GM21447 (cell line): Measurements from ENCODE around the gene SMC1B.
"Not testable (repeated sequence)": the region's sequence is repeated elsewhere in the genome, so short reads cannot be mapped to it uniquely, and the experiment has no call there.

Source experiments
- ATAC-seq: cut with Tn5 transposase; IDR thresholded peaks from one replicate; pipeline ENCODE4 v1.9.1; 2021; ENCODE audit not compliant: unreplicated experiment

SMC1B gene, protein sequence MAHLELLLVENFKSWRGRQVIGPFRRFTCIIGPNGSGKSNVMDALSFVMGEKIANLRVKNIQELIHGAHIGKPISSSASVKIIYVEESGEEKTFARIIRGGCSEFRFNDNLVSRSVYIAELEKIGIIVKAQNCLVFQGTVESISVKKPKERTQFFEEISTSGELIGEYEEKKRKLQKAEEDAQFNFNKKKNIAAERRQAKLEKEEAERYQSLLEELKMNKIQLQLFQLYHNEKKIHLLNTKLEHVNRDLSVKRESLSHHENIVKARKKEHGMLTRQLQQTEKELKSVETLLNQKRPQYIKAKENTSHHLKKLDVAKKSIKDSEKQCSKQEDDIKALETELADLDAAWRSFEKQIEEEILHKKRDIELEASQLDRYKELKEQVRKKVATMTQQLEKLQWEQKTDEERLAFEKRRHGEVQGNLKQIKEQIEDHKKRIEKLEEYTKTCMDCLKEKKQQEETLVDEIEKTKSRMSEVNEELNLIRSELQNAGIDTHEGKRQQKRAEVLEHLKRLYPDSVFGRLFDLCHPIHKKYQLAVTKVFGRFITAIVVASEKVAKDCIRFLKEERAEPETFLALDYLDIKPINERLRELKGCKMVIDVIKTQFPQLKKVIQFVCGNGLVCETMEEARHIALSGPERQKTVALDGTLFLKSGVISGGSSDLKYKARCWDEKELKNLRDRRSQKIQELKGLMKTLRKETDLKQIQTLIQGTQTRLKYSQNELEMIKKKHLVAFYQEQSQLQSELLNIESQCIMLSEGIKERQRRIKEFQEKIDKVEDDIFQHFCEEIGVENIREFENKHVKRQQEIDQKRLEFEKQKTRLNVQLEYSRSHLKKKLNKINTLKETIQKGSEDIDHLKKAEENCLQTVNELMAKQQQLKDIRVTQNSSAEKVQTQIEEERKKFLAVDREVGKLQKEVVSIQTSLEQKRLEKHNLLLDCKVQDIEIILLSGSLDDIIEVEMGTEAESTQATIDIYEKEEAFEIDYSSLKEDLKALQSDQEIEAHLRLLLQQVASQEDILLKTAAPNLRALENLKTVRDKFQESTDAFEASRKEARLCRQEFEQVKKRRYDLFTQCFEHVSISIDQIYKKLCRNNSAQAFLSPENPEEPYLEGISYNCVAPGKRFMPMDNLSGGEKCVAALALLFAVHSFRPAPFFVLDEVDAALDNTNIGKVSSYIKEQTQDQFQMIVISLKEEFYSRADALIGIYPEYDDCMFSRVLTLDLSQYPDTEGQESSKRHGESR

DNA sequence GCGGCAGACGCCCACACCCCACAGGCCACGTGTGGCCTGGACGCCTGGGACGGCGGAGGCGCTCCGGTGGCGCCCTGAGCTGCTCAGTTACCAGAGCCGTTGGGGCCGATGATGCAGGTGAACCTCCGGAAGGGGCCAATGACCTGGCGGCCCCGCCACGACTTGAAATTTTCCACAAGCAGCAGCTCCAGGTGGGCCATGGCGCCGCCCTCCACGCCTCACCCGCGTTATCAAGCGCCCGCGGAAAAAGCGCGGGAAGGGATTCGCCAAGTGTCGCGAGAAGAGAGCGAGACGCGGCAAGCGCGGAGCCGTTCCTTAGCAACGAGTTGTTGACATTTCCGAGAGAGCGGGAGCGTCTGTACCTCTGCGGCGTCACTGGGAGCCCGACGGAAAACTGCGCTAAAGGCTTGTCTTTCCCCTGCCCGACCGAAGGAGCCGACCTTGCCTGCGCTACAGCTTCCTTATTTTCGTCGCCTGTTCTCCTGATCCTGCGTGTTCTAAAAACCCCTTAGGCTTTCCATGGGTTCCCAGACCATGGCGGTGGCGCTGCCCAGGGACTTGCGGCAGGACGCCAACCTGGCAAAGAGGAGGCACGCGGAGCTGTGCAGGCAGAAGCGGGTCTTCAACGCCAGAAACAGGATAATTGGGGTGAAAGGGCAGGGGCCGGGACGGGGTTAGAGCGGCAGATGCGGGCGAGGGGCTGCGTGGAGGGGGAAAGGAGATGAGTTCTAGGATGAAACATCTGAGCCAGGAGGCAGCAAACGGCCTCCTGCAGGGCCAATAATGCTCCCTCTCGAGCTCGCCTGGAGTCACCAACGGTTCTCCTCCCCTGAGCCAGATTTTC, at the start of gene SMC1B, which contains the start of gene RIBC2:
TSS of gene SMC1B (minus strand) at position 232 of the 844 bp plus-strand sequence. CDS start at position 200, 32 bp downstream.
TSS of gene RIBC2 (plus strand) at position 326 of the 844 bp plus-strand sequence. CDS start at position 520, 194 bp downstream.
- ATAC-seq: no peak

DNA sequence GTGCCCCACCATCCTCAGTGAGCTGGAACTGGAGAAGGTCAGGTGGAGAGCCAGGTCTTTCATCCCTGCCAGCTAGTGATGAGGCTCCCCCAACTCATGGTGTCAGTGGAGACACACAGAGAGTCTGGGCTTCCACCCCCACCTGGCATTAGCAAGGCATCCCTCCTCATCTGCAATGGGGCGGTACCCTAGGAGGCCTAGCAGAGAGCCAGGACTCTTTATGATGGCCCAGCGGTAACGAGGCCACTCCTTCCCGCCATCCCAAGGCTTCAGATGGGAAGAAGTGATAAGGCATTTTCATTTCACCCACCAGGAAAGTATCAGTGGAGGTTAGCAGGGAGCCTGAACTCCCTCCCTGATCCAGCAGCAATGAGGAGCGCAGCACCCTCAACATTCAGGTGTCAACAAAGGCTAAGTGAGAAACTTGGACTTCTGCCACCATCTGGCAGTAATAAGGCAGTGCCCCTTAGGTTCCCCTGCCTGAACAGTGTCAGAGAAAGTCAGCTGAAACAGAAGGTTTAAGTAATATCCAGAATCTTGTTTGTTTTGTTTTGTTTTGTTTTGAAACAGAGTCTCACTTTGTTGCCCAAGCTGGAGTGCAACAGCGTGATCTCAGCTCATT, 48.7 kb upstream of the SMC1B start:
- ATAC-seq: no peak

DNA sequence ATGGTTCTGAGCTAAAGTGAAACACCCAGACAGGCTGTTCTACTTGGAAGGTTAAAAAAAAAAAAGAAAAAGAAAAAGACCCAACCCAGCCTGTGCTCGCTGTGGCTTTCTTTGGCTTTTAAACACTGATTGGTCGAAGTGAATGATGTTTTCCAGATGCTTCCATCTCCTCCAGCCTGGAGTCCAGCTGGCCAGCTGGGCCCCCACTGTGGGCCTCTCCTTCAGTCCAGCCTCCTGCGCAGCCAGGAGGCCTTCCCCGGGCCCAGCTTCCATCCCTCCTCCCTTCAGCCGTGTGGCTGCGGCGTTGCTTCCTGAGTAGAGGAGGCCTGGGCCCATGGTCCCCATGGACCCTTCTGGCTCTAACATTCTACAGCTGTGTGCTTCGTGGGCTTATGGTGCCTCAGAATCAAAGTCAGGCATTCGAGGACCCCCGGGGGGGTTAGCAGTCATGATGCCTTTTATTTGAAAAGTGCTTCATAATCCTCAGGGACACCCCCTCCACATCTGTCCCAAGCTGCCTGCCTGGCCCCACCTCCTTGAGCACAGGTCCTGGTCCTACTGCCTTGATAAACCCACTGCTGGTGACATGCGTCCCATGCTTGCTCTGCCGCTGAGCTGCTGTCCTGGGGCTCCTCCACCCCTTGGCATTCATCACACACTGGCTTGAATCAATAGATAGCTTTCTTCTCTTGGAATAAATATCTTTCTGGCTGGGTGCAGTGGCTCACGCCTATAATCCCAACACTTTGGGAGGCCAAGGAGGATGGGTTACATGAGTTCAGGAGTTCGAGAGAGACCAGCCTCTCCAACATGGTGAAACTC, 47.1 kb upstream of the SMC1B start:
- ATAC-seq: no peak

DNA sequence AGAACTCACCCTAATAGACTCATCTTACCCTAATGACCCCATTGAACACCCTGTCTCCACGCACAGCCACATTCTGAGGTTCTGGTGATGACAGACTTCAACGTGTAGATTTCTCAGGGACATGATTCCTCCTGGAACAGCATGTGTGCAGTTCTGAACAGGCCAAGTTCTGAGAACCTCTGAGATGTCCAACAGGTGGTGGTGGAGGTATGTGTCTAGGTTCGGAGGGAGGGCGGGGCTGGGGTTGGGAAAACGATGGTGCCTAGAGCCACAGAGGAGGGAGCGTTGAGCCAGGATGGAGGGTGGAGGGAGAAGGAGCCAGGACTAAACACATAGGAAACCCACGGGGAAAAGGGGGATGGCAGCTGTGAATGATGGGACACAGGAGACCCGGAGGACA, 45.8 kb upstream of the SMC1B start:
- ATAC-seq: no peak

DNA sequence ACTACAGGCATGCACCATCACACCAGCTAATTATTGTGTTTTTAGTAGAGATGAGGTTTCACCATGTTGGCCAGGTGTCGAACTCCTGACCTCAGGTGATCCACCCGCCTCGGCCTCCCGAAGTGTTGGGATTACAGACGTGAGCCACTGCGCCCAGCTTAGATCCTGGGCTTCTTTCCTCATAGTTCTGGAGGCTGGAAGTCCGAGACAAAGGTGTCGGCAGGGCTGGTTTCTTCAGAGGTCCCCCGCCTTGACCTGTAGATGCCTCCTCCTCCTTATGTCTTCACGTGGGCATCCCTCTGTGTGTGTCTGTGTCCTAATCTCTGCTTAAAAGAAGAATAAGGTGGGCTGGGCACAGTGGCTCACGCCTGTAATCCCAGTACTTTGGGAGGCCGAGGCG, 45.1 kb upstream of the SMC1B start:
- ATAC-seq: no peak

DNA sequence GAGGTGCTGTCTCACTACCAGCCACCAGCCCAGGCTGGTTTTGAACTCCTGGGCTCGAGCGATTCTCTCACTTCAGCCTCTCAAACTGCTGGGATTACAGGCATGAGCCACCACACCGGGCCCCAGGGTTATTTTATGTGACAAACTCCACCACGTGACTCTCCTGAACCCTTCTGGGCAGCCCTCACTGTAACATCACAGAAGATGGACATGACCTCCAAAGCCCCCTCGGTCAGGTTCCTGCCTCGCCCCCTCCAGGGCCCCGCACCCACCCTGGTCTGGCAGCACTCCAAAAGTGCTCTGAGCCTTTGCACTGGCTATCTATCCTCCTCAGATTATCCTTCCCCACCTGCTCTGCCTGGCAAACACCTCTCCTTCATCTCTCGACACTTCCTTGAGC, 43.4 kb upstream of the SMC1B start:
- ATAC-seq: no peak

DNA sequence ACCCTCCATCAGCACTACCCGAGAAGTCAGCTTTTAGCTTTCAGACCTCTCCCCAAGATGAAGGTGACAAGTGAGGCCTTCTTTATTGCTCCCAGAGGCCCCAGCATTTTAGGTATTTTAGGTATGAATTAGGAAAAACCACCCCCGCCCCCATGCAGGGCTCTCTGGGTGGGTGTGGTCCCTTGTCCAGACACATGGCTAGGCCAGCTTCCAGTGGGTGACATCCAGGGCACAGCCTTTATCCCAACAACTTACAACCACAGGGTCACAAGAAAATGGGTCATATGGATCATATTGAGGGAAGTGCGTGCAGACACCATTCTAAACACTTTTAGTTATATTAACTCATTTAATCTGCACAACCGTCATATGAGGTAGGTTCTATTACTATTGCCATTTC, 42.2 kb upstream of the SMC1B start:
- no peak for ATAC-seq

DNA sequence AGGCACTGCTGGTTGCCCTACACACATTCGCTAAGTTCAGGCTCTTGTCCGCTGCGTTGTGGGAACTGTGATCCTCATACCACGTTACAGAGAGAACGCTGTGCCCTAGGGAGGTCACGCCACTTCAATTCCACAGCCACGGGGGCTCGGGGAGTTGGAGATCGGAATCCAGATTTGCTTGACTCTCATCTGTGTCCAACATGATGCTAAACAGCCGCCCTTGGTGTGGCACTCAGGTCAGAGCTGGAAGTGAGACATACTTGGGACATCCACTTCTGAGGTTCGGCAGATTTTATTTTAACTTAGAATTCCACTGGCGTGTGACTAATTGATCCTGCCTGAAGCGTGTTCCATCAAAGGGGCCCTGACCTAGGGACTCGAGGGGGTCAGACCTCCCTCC, 41.8 kb upstream of the SMC1B start:
- no peak for ATAC-seq

DNA sequence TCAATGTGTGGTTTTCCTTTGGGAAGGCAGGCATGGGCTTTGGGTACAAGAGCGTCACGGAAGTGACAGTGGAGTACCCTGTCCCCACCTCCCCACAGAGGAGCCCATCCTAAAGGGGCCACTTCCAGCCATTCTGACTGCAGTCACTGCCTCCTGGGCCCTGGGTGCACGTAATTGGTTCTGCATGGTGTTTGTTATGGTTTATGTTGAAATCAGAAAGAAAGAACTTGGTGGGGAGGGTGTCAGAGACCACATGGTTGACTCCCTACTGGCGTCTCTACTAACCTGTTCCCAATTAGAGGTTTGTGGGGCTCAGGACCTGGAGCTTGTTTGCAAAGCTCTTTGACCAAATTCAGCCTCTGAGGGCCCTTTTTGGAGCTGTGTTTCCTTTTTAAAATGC, 40.9 kb upstream of the SMC1B start:
- ATAC-seq: no peak

DNA sequence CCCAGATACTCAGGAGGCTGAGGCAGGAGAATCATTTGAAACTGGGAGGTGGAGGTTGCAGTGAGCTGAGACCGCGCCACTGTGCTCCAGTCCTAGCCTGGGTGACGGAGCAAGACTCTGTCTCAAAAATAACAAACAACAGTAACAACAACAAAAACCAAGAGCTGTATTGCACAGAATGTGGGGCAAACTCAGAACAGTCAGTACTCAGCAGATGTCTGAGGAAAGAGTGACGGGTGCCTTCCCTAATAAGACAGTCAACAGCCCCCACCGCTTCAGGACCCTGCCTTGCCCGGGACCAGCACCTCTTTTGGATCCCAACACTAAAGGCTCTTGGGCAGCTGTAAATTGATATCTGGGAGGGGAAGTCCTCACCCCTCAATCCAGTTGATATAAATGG, 40.4 kb upstream of the SMC1B start:
- no peak for ATAC-seq

DNA sequence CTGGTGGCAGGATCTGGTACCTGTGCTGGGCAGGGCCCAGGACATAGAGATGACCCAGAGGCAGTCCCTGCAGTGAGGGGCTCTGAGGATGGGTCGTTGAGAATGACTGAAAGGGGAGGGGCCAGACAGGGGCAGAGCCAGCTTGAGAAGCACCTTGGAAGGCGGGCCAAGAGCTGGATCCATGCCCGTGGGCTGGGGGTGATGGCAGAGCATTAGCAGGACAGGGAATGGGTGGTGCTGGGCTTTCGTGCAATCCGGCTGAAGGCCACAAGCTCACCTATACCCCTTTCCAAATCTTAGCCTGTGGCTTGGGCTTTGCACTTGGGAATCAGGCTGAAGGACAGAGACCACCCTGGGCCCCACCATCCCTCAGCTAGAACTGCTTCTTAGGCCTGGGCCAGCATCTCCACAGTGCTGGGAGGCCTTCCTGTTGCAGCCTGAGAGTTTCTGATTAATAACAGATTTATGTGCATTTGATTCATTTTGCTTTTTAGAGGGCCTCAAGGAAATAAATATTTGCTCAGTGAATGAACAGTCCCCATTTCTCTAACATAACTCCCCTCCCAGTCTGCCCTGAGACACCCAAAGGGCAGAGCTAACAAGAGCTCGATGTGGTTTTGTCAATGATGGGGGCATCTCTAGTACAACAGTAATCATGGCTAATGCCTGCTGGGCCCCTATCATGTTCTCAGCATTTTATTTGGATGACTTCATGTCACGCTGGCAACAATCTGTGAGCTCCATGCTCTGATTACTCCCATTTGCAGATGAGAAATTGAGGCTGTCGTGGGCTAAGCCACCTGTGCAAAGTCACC, 39.4 kb upstream of the SMC1B start:
- ATAC-seq: no peak

DNA sequence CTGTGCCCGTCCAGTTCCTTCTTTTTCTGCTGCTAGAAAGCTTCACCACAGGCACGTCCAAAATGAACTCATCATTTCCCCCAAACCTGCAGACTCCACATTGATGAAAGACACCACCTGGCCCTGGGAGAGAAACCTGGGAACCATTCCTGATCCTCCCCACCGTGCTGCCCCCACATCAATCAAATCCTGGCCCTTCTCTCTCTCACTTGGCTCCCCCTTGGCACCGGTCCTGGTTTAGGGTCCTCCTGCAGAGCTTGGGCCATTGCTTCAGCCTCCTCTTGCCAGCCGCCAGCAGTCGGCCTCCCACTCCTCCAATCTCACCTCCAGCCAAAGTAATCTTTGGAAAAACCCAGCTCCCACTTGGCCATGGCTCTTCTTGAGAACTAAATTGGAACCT, 38.6 kb upstream of the SMC1B start:
- no peak for ATAC-seq

DNA sequence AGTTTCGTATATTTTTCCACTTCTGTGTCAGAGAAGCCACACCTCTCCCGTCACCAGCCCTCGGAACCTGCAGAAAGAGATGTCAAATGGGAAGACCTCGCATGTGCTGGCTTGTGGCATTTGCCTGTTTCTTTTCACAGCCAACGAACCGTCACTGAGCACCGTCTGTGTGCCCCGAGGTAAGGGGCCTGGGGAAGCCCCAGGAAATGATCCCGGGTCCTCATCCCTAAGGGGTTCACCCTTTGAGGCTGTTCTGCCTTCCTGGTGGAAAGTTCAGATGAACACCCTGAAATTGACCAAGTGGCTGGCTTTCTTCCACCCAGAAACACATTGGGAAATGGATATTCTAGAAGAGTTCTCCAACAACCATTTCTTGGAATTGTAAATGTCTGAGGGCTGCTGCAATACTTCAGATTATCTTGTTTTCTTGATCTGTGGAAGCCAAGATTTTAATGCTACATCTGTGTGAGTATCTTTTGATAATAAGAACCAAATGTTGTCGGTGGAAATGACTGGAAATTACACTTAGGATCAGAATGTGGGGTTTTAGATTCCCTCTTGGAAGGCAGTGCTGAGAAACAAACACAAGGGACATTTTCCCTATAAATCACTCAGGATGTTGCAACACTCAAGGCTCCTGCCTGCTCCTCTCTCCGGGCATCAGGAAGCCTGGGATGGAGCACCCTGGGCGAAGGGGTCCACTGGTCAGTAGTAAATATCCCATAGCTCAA, 37.7 kb upstream of the SMC1B start:
- ATAC-seq: no peak

DNA sequence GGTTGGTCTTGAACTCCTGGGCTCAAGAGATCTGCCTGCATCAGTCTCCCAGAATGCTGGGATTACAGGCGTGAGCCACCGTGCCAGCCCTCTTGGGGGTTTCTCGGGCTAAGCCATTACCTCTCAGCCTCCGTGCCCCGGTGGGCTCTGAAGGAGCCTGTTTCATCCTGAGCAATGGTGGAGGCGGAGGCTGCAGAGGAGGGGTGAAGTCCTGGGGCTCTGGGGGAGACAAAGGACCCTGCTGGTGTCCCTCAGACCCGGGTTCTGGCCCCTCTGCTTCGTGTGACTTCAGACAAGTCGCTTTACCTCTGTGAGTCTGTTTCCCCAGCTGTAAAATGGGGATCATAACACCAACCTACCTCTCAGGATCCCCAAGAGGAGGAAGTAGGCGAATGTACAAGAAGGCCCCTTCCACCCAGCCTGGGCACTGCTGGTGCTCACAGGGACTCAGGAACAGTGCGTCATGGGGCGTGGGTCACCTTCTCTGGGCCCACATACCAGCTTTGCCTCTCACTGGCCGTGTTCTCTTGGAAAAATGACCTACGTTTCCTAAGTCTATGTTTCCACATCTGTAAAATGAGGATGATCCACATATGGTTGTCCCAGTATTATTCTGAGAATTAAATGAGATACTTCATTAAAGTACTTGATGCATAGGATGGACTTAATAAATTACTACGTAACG, 36.8 kb upstream of the SMC1B start:
- ATAC-seq: no peak

DNA sequence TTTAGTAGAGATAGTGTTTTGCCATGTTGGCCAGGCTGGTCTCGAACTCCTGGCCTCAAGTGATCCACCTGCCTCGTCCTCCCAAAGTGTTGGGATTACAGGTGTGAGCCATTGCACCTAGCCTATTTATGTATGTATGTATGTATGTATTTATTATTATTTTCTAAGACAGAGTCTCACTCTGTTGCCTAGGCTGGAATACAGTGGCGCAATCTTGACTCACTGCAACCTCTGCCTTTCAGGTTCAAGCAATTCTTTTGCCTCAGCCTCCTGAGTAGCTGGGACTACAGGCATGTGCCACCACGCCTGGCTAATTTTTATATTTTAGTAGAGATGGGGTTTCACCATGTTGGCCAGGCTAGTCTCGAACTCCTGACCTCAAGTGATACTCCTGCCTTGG, 36.0 kb upstream of the SMC1B start:
- ATAC-seq: not testable (repeated sequence)

DNA sequence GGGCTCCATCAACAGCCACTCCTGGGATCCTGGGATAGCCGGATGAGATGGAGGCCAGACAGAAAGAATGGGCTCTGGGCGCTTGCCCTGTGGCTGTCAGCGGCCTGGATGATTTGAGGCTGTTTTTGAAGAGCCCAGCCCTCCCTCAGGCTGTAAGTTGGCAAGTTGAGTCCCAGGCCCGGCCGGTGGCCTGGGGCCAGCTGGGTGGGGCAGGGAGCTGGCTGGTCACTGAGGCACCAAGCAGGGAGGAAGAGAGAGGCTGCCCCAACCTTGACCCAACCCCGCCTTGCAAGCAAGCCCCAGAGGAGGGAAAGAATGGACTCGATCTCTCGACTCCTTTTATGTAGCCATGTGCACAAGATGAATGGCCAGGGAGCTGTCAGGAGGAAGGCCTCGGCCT, 35.0 kb upstream of the SMC1B start:
- no peak for ATAC-seq

DNA sequence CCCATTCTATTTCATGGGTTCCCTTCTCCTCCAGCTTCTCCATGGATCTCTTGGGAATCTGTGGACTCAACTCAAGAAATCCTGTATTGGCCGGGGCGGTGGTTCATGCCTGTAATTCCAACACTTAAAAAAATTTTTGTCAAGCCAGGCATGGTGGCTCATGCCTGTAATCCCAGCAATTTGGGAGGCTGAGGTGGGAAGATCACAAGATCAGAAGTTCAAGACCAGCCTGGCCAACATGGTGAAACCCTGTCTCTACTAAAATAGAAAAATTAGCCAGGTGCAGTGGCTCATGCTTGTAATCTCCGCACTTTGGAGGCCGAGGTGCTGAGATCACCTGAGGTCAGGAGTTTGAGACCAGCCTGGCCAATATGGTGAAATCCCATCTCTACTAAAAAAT, 34.2 kb upstream of the SMC1B start:
- ATAC-seq: not testable (repeated sequence)
